A673 (cell line): ENCODE measurements around the gene RFC1.

Experiments used
- CTCF ChIP-seq: fragments of 300-800, 200-600 bp; sonication (generic); conservative IDR thresholded peaks from 2 replicates; pipeline ENCODE4 v1.5.1; 2017; ENCODE audit warnings: low read depth, mild to moderate bottlenecking, antibody characterized with exemption, low read length, moderate library complexity, mixed read lengths
- EZH2 ChIP-seq: fragments of 200-600 bp; sonication (generic); IDR thresholded peaks from 2 replicates; pipeline ENCODE4 v1.6.1; 2017; ENCODE audit warnings: borderline replicate concordance, low read depth, mild to moderate bottlenecking, mixed read lengths, antibody characterized with exemption, low read length; ENCODE audit not compliant: poor library complexity, severe bottlenecking

GRCh38 chr4:39375478-39375877 lies 9.3 kb upstream of the RFC1 start:
- no peak for TF ChIP-seq CTCF
- no peak for TF ChIP-seq EZH2
